Endothelial cell of umbilical vein (primary cell): ENCODE data around the gene MOCOS.
A peak's percentile ranks its signal among the peaks of the same experiment; 100 is the strongest.

ENCODE experiments used
- EZH2 ChIP-seq: IDR thresholded peaks from 2 replicates; pipeline ENCODE4 v1.6.1; 2012; ENCODE audit warnings: borderline replicate concordance, low read depth, mild to moderate bottlenecking, moderate library complexity, low read length, inconsistent platforms; ENCODE audit not compliant: severe bottlenecking
- FOS ChIP-seq: IDR thresholded peaks from 2 replicates; pipeline ENCODE4 v1.6.1; 2011; ENCODE audit warnings: mild to moderate bottlenecking, low read length, moderate library complexity, borderline replicate concordance; ENCODE audit not compliant: insufficient read depth
- GATA2 ChIP-seq: IDR thresholded peaks from 2 replicates; pipeline ENCODE4 v1.7.0; 2011; ENCODE audit warnings: low read depth, mild to moderate bottlenecking, moderate library complexity, mixed read lengths, low read length; ENCODE audit not compliant: insufficient read length, insufficient read depth
- JUN ChIP-seq: IDR thresholded peaks from 2 replicates; pipeline ENCODE4 v1.6.1; 2011; ENCODE audit warnings: borderline replicate concordance, low read depth; ENCODE audit not compliant: insufficient read length, insufficient read depth
- POLR2A ChIP-seq: IDR thresholded peaks from 2 replicates; pipeline ENCODE4 v1.6.1; 2012; ENCODE audit warnings: low read depth, mild to moderate bottlenecking, control low read depth, low read length
- POLR2AphosphoS5 ChIP-seq: IDR thresholded peaks from 2 replicates; pipeline ENCODE4 v1.6.1; 2012; ENCODE audit warnings: low read depth, mild to moderate bottlenecking, control low read depth, low read length, moderate library complexity; ENCODE audit not compliant: insufficient read depth
- TF ChIP-seq, protein P1 (sequence below), 2 donors: IDR thresholded peaks; 1 replicate in 1 of 2; 2 replicates in 1 of 2; pipeline ENCODE4 v1.5.1; 2011; ENCODE audit warnings: low read length in 2 of 2, mild to moderate bottlenecking in 2 of 2, moderate library complexity in 2 of 2, control low read depth in 1 of 2, inconsistent platforms in 1 of 2, low read depth in 1 of 2; ENCODE audit not compliant: insufficient read depth in 1 of 2; ENCODE audit errors: extremely low read depth in 1 of 2
- TF ChIP-seq, protein P2 (sequence below): IDR thresholded peaks from 2 replicates; pipeline ENCODE4 v1.6.1; 2011; ENCODE audit not compliant: insufficient read depth, insufficient read length

DNA sequence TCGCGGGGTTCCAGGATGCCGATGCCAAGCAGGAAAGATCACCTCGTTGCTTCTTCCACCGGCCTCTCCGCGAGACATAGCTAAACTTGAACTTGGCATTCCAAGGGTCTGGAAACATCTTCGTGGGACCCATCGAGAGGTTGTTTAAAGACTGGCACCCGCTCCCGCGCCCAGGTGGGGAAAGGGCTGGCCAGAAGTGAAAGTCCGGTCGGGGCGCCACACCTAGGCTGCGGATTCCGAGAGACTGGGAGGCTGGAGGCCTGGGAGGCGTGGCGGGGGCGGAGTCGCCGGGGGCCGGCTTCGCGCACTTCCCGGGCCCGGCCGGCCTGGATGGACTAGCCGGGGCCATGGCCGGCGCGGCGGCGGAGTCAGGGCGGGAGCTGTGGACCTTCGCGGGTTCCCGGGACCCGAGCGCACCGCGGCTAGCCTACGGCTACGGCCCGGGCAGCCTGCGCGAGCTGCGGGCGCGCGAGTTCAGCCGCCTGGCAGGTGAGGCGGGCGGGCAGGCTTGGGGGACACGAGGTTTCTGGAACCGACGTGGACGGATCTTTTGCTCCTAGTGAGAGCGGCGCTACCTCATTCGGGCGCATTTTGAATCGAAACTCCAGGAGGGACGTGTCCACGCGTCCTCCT lies at the start of gene MOCOS:
- TF ChIP-seq POLR2AphosphoS5 (peak; percentile 24), EZH2 (no peak), POLR2A (no peak), JUN (no peak), GATA2 (no peak), FOS (no peak)
- TF ChIP-seq, protein P1, sequence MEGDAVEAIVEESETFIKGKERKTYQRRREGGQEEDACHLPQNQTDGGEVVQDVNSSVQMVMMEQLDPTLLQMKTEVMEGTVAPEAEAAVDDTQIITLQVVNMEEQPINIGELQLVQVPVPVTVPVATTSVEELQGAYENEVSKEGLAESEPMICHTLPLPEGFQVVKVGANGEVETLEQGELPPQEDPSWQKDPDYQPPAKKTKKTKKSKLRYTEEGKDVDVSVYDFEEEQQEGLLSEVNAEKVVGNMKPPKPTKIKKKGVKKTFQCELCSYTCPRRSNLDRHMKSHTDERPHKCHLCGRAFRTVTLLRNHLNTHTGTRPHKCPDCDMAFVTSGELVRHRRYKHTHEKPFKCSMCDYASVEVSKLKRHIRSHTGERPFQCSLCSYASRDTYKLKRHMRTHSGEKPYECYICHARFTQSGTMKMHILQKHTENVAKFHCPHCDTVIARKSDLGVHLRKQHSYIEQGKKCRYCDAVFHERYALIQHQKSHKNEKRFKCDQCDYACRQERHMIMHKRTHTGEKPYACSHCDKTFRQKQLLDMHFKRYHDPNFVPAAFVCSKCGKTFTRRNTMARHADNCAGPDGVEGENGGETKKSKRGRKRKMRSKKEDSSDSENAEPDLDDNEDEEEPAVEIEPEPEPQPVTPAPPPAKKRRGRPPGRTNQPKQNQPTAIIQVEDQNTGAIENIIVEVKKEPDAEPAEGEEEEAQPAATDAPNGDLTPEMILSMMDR (IDR thresholded peaks at IDR 0.05; ENCODE audit: extremely low read depth in 1 of 2, insufficient read depth in 1 of 2, low read depth in 1 of 2, low read length in 2 of 2) = no peak
- TF ChIP-seq, protein P2, sequence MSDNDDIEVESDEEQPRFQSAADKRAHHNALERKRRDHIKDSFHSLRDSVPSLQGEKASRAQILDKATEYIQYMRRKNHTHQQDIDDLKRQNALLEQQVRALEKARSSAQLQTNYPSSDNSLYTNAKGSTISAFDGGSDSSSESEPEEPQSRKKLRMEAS = no peak
